ENCODE results near the gene CTRB2. TPM values are rescaled to one million over a fixed set of nuclear protein-coding genes. Genes with fewer than 3 reads are reported as not detected.
A peak's percentile ranks its signal among the peaks of the same experiment; 100 is the strongest.

Gene CTRB2
- polyA plus RNA-seq (ENCODE audit: insufficient read length in 3 of 3) = not detected

DNA sequence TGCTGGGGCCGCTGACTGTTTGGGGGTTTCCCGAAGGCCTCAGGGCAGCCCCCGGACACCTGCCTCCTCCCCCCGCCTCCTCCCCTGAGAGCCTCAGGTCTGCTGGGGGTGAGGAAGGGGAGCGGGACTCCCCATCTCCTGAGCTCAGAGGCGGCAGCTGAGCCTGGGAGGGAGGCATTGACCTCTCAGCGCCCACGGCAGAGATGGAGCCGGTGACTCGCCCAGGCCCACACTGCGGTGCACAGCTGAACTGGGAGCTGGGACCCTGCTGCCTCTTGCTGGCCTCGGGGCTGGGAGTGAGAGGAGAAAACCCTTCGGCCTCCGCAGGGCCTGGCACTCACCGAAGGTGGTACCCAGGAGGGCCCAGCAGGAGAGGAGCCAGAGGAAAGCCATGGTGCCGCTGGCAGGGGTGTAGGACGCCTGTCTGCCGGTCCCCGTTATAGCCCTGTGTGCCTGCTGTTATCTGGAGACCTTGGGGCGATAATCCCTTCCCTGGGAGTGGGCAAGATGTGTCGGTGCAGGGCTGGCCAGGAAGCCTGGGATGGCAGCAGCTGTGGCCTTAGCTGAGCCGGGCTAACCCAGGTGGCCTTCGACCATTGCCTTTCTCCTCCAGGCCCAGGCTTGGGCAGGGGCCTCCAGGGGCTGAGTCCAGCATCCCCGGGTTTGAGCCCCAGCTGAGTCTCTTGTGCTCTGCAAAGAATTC is at the start of gene CTRB2:
CTRB2 (minus strand) TSS at position 413 of the 703 bp plus-strand sequence; CDS start at position 393, 20 bp downstream.
- no peak for DNase-seq (ENCODE audit: low read depth in 3 of 3, low spot score in 2 of 3)

DNA sequence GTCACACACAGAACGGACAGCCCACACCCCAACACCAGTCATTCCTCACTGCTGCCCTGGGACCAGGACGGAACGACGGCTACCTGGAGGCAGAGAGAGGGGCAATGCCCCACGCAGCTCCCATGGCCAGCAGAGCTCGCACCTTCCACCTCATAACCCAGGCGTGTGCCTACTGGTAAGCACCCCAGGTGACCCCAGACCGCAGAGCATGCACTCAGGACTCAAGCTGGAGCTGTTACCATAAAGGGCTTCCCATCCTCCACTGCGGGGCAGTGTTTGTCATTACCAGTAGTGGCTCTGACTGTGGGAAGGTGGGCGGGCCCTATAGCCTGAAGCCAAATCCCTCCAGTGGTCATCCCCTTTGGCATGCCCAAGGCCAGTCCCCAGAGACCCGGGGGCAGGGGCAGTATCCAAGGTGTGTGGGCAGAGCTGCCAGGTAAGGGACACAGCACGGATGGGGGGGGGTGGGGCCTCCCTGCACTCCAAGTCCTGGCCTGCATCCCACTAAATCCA is 49.2 kb upstream of the CTRB2 start:
- no peak for DNase-seq (ENCODE audit: low read depth in 3 of 3, low spot score in 2 of 3)

DNA sequence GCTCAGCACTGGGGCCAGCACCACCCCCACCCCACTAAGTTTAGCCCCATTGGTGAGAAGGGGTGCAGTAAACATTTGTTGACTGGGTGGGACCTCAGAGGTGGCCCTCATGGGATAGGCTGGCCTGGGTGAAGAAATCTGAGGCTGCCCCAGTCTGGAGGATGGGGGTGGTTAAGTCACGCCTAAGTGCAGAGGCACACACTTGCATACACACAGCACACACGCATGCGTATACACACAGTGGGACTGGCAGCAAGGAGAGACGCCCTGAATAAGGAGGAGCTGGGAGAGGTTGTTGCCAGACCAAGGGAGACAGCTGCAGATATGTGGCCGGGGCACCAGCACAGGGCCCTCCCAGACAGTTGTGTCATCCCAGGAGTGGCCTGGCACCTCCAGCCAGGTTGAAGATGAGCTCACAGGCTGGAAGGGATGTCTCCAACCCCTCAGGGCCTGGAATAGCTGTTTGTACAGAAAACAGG is 47.4 kb upstream of the CTRB2 start:
- DNase-seq (ENCODE audit: low read depth in 3 of 3, low spot score in 2 of 3) = no peak

DNA sequence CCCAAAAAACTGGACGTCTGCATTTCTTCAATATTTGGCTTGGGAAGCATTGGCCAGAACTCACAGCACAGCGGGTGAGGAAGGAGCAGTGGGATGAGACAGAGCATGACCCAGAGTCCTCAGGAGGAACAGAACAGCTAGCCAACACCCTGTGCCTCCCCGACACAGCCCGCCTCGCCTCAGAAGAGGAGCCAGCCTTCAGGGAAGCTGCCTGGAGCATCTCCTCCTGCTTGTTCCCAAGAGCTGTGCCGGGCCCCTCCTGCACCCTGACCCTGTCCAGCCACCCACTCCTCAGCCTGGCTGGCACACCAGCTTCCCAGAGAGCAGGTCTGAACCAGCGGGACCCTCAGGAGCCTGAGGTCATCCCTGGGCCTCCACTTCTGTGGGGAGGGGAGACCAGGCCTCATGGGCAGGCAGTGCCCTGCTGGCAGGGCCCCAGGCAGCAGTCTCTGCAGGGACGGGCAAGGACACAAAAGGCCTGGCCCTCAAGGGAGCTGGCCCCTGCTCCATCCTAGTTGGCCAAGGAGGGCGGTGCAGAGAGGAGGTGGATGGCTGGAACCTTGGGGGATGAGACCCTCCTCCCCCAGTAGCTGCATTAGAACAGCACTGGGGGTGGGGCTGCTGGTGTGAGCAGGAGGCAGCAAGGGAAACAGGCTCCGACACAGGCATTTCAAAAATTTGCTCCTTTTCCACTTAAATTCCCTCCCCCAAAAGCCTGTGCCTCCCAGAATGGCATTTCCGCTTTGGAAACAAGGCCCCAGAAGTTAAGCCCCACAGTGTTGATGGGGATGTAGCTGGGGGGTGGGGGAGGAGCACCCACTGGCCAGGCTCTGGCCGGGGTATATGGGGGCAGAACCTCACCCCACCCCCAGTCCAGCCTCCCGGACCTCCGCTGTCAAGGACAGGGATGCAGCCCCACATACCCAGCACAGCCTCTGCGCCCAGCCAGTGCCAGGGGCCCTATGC is 46.3 kb upstream of the CTRB2 start:
- no peak for DNase-seq (ENCODE audit: low read depth in 3 of 3, low spot score in 2 of 3)

DNA sequence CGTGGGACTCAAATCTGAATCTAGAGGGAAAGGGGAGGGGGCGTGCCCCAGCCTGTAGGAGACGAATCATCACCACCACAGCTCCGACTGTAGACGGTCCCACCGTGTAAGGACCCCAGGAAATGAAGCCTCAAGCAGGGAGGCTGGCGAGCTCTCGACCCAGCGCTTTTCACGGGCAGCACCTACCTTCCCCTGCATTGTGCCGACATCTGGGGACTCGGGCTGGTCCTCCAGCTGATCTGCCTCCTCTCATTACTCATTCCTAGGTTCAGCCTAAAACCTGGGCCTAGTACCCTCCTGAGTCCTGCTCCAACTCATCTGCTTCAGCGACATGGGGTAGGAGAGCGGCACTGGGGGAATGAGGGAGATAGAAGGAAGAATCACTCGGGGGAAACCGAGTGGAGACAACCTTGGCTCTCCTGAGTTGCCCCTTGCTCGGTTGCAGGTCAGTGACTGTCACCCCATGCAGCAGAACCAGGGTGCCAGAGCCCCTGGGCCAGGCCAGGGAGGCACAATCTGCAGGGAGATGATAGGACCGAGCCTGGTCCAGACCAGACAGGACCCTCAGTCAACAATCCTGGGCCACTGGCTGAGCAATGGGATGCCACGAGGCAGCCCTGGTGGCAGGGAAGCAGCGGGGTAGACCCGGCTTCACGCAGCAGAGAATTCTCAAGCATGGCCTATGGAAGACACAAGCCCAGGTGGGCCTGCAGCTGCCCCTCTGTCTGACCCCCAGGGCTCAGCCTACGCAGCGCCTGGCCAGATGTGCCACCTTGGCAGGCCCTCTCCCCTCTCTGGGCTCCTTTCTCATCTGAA is 45.3 kb upstream of the CTRB2 start:
- DNase-seq (ENCODE audit: low read depth in 3 of 3, low spot score in 2 of 3) = no peak

DNA sequence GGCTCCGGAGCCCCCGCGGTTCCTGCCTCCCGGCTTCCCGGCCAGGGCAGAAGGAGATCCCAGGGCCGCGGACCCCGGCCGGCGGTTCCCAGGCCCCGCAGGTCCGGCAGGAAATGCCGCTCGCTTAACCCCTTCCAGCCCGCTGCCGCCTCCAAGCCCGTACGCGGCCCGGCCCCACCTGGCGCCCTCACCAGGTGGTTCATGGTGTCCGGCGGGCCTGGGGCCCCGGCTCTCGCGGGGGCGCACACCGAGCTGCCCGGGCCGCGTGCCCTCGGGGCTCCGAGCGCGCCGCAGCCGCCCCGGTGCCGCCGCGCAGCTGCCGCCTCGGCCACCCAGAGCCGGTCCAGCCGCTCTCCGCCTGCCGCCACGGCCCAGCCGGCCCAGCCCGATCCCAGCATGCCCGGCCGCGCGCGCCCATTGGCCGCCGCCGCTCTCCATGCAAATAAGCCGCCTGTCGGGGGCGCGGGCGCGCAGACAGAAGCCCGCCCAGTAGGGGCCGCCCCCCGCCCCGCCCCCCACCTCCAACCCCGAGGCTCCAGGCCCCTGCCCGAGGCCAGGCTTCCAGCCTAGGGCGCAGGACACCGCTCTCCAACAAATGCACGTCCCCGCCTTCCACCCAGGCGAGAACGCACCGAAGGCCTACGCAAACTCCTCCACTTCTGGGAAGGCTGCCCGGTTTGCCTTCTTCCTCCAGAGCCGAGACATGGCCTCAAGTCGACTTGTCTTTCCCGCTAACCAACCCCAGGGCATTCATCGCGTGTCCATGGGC is 44.5 kb upstream of the CTRB2 start, which contains the start of gene BCAR1:
BCAR1 (minus strand) TSS at position 345 of the 769 bp plus-strand sequence; CDS start at position 203, 142 bp downstream.
- DNase-seq (ENCODE audit: low read depth in 3 of 3, low spot score in 2 of 3) = peak in 1 of 3 donors; percentile 77

DNA sequence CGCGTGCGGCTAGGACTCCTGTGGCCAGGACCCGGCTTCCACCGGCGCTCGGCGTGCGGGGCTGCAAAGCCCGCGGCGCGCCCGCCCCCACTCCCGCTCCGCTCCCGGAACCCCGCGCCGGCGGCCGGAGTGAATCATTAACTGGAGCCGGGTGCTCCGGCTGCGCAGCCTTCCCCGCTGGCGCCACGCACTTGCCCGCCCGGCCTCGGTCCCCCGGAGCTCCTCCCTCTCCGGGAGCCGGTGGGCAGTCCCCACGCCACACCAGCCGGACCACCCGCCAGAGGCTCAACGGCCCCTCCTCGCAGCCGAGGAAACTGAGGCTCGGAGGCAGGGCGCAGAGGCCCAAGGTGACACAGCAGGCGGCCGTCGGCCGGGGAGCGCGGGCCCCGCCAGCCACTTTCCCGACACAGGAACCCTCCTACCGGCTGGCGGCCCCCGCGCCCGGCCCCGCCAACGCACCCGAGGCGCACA is 43.9 kb upstream of the CTRB2 start:
- no peak for DNase-seq (ENCODE audit: low read depth in 3 of 3, low spot score in 2 of 3)

DNA sequence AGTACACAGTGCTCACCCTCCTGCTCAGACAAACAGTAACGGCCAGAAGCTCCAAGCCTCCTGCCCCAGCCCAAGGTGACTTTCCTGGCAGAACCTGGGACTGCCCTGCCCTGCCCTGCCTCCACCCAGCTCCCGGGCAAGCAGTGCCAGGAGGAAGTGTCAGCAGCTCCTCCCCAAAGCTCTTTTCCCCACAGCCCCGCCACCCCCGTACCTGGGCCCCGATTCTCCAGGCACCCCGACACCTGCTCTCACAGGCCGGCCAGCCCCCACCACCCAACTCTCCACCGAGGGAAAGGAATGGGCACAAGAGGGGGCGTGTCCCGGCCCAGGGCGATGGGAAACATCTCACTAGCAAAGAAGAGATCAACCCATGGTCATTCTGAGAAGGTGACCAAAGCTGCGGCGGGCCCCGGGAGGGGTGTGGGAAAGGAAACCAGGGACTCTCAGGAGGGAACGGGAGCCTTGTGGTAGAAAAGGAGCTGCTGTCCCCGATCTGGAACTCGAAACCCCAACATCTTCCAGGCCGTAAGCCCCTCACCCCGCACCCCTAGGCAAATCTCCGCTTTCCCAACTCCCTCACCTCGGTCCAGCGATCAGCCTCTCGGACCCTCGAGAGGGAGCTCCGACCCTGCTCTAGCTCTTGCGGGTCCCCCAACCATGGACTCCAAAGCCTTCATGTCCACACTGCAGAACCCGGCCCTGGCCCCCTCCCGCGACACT is 43.3 kb upstream of the CTRB2 start:
- no peak for DNase-seq (ENCODE audit: low read depth in 3 of 3, low spot score in 2 of 3)

DNA sequence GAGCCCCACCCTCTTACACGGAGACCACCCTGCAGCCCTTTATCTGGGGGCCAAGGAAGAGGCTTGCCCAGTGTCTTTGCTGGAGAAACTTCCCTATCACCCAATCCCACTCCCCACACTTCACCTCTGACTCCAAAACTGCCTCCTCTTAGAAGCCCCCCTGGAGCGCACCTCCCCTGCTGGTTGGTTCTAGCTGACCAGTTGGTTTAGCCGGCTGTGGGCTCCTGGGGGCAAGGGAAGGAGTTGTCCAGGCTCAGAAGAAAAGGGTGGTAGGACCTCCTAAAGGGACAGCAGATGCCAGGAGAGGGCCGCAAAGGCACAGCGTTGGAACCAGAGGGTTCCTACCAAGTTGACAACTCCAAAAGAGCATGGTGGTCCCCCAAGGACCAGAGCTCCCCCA is 42.5 kb upstream of the CTRB2 start:
- no peak for DNase-seq (ENCODE audit: low read depth in 3 of 3, low spot score in 2 of 3)

DNA sequence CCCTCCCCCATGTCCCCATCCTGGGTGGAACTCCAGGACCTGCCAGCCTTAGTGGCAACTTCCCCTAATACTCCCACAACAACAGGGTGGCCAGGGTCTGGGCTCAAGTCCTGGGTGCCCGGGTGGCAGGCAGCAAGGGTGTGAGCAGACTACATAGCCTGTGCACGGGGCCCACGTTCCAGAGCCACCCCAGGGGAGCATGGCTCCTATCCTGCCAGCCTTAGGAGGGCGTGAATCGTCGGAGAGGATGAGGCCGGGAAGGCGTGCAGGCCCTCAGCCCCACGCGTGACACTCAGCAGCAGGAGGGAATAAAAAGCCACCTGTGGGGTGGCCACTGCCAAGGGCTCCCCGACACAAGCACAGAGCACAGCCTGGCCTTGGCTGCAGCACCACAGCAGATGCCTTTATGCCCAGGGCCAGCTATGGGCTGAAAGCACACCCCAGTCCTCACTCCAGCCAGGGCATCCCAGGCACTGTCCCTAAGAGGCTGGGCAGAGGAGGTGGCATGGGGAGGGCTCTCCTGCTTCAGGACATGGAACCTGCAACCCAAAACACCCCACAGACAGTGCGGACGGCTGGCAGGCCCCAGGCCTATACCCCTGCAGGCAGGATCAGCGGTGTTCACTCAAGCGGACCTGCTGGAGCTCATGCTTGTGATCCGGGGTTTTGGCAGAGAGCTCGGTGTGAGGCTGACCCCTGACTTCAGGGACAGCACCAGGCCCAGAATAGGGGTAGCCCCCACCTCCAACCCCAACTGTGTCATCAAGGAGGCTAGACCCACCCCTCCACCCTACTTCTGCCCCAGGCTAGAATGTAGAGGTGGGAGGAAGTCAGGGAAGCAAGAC is 41.8 kb upstream of the CTRB2 start:
- no peak for DNase-seq (ENCODE audit: low read depth in 3 of 3, low spot score in 2 of 3)

DNA sequence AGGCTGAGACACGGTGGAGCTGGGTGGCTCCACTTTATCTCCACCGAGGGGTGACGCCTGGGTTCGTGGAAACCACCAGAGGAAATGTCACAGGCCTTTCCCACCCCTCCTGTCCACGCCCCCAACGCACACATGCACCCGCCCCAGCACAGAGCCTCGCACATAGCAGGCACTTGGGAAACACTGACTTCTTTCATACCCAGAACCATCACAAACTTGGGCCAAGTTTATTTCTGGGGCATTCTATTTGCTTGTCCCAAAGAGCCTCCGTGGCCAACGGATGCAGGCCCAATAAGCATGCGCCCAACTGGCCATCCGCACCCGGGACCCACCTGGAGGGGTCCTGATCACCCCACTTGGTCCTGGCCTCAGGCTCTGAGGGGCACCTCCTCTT is 41.2 kb upstream of the CTRB2 start:
- no peak for DNase-seq (ENCODE audit: low read depth in 3 of 3, low spot score in 2 of 3)

DNA sequence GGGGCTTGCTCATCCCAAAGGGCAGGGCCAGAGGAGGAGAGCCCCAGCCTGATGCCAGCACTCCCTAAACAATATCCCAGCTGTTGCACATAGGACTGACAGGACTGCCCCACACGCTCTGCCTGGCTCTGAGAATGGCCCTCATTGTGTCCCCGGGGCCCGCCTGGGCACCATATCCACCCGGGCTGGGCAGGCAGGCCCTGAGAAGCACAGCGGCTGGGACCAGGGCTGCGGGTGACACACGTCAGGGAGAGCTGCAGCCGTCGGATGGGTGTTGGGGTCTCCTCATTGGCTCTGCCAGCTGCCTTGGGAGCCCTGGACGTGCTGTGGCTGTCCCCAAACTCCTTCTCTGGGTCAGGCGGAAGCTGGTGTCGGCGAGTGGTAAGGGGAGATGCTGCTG is 40.3 kb upstream of the CTRB2 start:
- no peak for DNase-seq (ENCODE audit: low read depth in 3 of 3, low spot score in 2 of 3)

DNA sequence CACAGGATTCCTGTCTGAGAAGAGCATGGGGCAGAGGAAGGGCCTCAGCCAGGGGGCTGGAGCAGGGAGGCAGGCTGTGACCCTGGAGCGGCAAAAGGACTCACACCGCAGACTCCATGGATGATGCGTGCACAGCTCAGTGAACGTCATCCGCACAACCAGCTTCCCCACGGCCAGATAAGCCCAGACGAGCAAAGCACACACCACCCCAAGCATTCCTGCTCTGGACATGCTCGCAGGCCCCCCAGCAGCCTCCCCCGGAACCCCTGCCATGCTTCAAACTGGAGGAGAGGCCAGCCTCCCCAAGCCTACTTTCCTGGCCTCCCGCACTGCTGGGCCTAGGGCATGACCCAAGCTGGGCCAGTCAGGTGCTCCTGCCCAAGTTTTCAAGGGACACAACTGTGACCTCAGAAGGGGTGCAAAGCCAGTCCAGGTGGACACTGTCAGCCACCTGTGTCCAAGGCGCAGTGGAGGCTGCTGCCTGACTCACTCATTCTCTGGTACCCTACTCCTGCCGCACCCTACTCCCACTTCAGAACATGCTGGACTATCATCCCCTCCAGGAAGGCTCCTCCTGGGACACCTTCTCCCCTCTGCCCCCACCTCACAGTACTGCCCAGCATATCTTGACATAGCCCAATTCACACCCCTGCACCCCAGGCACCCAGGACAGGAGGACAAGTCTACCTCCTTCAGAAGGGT is 39.7 kb upstream of the CTRB2 start:
- no peak for DNase-seq (ENCODE audit: low read depth in 3 of 3, low spot score in 2 of 3)

DNA sequence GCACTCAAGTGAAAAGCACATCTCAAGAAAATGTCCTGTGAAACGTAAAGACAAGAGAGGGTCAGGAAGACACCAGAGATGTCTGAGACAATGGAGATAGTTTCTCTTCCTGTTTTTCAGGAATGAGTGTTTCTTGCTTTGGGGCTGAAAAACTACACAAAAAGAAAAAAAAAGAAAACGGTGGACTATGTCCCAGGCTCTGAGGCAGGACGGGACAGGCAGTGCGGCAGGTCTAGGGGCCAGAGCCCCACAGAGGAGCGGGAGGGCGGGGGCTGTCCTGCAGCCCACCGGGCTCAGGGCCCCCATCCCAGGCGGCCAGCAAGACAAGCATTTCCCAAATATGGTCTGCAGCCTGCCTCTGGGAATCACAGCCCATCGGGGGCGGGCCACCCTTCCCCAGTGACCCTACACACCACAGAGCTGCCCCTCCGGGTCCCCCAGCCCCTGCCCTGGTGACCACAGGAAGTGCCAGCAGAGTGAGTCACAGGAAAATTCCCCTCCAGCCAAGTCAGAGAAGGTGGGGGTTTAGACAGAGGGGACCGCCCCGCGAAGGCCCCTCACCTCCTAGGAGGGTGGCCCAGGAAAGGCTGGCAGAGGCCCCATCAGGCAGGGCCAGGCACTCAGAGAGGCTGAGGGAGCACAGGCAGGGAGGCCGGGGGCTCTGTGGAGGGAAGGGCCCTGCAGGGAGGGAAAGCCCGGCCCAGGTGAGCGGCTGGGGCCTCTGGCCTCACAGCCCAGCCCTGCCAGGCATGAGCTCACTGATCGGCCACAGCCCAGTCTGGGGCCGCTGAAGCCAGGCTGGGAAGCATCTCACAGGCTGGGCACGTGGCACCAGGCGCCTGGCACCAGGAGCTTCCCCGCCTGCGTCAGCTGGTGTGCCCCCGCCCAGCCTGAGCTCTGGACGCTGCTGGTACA is 38.1 kb upstream of the CTRB2 start:
- no peak for DNase-seq (ENCODE audit: low read depth in 3 of 3, low spot score in 2 of 3)

DNA sequence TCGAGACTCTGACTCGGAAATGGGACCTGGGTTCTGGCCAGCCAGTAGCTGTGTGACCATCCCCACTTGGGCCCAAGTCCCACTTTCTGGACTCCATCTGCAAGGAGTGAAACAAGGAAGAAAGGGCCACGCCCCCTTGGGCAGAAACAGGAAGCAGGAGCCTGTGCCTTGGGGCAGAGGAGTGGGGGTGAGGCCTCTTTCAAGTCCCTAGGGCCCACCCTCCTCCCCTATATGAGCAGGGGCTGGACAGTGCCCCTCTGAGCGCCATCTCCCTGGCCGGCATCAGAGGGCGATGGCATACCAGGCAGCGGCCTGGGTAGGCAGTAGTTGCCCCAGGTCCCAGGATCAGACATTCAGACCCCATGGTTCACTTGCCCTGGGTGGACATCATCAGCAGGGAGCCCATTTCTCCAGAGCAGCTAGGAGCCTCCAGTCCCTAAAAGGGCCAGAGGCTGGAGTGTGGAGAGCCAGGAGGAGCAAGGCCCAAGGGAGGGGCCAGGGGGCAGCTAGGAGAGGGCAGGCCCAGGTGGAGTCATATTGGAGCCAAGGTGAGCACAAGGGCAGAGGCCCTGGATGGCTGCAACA is 37.4 kb upstream of the CTRB2 start:
- DNase-seq (ENCODE audit: low read depth in 3 of 3, low spot score in 2 of 3) = no peak

DNA sequence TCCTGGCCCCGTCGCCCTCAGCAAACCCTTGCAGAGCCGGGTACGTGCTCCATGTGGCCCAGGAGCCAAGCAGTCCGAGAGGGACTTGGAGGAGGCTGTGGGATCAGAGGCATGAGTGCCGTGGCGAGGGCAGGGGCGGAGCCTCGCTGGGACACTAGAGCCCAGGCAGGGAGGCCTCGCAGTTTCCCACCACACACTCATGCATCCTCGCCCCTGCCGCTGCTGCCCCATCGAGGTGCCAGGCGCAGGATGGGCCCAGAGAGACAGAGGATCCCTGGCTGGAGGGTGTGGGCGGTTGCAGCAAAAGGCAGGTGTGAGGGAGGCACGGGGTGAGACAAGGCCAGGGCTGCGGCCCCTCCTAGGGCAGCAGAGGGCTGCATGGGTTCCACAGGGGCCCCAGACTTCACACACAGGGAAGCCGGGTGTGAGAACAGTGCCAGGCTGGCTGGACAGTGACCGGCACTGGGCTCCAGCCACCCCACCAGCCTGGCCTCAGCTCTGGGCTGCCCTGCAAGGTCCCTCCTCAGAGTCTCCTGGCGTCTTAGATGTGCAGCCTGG is 36.8 kb upstream of the CTRB2 start:
- DNase-seq (ENCODE audit: low read depth in 3 of 3, low spot score in 2 of 3) = no peak

All from right renal cortex interstitium (tissue), 3 donors.